NCI-H345 treated with DMSO at 0.1 percent for 48 hours (cell line): ENCODE measurements around the gene ANKLE1.
"Not testable (repeated sequence)": the region's sequence is repeated elsewhere in the genome, so short reads cannot be mapped to it uniquely, and the experiment has no call there.

Experiments used
- DNase-seq: peaks from one replicate; lab custom pipeline; 2025; ENCODE audit not compliant: unreplicated experiment; lab: John Stamatoyannopoulos, UW

Gene ANKLE1

GRCh38 chr19:17279436-17279835 lies 2.3 kb upstream of the ANKLE1 start:
- no peak for DNase-seq

- peak; percentile 18 for DNase-seq
Observed at GRCh38 chr19:17282488-17283125, 906 bp downstream of the ANKLE1 start.

DNA sequence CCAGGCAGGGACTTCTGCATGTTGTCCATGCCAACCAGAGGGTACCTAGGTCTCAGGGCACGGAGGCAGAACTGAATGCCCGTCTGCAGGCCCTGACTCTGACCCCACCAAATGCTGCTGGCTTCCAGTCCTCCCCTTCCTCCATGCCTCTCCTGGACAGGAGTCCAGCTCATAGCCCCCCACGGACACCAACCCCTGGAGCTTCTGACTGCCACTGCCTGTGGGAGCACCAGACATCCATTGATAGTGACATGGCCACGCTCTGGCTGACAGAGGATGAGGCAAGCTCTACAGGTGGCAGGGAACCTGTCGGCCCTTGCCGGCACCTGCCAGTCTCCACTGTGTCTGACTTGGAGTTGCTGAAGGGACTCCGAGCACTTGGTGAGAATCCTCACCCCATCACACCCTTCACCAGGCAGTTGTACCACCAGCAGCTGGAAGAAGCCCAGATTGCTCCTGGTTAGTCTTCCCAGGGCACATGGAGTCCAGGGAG lies 1.8 kb downstream of the ANKLE1 start:
- no peak for DNase-seq

DNA sequence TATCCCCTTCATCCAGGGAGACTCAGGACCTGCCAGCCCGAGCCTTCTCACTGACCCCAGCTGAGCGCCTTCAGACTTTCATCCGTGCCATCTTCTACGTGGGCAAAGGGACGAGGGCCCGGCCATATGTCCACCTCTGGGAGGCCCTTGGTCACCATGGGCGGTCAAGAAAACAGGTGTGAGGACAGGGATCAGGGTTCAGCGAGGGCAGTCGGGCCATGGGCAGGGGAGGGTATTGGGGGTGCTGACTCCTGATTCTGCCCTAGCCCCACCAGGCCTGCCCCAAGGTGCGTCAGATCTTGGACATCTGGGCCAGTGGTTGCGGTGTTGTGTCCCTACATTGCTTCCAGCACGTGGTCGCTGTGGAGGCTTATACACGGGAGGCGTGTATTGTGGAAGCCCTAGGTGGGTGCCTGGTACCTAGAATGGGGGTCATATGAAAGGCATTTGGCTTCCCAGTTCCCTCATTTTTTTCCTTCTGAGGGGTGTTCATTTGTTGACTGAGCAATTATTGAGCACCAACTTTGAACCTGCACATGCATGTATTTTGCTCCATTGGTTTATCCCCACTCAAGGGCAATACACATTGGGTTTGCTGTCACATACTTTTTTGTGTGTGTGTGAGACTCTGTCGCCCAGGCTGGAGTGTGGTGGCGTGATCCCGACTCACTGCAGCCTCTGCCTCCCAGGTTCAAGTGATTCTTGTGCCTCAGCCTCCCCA lies 3.9 kb downstream of the ANKLE1 start:
- no peak for DNase-seq

GRCh38 chr19:17286263-17286662 lies 4.6 kb downstream of the ANKLE1 start:
- DNase-seq = no peak

GRCh38 chr19:17286752-17287151 lies 5.1 kb downstream of the ANKLE1 start:
- no peak for DNase-seq

- no peak for DNase-seq
Observed at GRCh38 chr19:17289489-17289888, 7.8 kb downstream of the ANKLE1 start.

DNA sequence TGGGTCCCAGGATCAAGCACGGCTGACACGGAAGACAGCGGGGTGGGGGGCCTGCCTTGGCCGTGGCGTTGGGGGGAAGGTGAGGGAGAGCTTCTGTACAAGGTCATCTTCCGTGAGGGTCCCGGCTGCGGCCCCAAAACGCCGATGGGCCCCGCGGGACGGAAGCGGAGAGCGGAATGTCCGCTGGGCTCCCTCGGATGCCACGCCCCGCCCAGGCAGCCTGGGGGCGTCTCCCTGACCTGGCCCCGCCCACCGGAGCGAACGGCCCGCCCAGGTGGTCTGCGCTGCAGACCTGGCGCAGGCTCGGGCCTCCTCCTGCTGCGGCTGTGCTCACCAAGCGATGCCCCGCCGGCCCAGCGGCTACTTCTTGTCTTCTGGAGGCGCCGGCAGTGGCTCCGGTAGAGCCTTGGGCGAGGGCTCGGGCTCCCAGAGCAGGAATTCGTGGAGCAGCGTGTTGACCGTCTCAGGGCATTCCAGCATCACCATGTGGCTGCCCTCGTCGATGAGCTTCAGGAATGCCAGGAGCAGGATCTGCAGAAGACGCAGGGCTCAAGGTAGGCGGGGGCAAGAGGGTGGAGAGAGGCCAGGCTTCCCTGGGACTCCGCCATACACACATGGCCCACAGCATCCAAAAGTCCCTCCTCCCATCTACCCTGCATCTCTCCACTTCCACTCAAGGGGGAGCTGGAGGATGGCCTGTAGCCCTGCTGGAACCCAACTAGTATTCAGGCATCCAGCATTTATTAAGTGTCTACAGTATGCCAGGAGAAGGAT lies 10.8 kb downstream of the ANKLE1 start:
- DNase-seq = no peak

DNA sequence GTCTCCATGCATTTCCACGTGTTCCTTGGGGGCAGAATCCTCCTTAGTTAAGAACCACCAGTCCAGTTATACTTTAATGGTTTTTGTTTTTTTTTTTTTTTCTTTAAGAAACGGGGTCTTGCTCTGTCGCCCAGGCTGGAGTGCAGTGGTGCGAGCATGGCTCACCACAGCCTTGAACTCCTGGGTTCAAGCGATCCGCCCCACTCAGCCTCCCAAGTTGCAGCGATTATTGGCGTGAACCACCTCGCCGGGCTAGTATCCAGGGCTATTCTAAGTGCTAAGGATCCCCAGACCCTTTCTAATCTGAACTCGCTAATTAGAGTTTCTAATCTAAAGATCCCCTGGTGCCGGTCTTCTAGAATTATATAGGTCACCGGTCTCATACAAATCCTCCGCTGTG lies 11.9 kb downstream of the ANKLE1 start:
- DNase-seq = no peak

- no peak for DNase-seq
Observed at GRCh38 chr19:17294051-17294891, 12.6 kb downstream of the ANKLE1 start.

DNA sequence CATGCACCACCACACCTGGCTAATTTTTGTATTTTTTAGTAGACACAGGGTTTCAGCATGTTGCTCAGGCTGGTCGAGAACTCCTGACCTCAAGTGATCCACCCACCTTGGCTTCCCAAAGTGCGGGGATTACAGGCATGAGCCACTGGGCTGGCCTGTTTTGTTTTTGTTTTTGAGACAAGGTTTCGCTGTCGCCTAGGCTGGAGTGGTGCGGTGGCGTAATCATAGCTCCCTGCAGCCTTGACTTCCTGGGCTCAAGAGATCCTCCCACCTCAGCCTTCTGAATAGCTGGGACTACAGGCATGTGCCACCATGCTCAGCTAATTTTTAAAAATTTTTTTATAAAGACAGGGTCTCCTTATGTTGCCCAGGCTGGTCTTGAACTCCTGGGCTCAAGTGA lies 13.8 kb downstream of the ANKLE1 start:
- DNase-seq = not testable (repeated sequence)

DNA sequence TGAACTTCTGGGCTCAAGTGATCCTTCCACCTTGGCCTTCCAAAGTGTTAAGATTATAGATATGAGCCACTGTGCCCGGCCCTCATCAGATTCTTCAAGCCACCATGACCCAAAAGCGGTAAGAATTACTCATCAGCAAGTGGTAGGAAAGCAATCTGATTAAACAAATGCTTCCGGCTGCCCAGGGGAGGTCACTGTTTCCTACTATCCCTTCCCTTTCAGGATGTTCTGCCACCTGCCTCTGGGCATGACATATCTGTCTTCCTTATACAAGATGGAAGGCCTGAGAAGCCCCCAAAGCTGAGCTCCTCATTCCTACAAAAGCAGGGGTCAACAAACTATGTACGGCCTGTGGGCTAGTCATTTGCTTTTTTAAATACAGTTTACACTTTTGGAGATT lies 14.6 kb downstream of the ANKLE1 start:
- no peak for DNase-seq

- no peak for DNase-seq
Observed at GRCh38 chr19:17296976-17297375, 15.3 kb downstream of the ANKLE1 start.

- no peak for DNase-seq
Observed at GRCh38 chr19:17300992-17301619, 19.4 kb downstream of the ANKLE1 start.

GRCh38 chr19:17302391-17303166 lies 20.9 kb downstream of the ANKLE1 start:
- no peak for DNase-seq

DNA sequence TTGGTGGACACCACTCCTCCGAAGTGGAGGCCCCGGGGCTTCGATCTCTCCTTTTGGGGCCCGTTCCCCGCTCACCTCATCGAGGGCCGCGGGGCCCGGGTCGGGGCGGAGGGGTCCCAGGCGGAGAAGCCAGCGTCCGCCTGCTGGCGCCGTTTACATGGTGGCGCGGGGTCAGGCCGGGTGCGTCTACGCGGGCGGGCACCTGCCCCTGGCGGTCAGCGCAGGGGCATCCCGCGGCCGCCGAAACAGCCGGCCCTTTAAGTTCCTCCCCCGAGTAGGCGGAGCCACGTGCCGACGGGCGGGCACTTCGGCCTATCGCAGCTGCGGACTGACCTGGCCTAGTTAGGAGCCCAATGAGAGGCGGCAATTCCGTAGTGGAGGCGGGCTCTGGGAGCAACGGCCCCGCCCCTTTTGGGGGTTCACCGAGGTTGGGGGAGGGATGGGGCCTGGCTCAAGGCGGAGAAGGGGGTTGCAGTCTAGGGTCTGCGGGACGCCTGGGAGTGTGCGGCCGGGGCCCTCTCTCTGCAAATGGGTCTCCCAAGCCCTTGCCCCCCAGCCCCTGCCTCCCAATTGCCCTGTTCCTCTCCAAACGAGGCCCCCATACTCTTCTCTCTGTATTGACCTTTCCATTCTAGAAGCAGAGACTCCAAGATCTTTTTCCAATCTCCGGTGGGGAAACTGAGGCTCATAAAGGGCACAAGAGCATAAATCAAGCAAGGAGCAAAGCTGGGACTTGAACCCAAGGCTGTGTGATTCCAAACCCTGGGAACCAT lies 21.7 kb downstream of the ANKLE1 start, which contains the start of gene ABHD8:
TSS of gene ABHD8 (minus strand) at position 259 of the 773 bp plus-strand sequence. CDS start 1,809 bp downstream, outside the sequence.
- peak; percentile 83 for DNase-seq

GRCh38 chr19:17303940-17304267 lies 22.2 kb downstream of the ANKLE1 start:
- DNase-seq = no peak

GRCh38 chr19:17304386-17305215 lies 22.9 kb downstream of the ANKLE1 start:
- no peak for DNase-seq
